Measurements from ENCODE around the gene LRRC26.

LRRC26 gene

GRCh38 chr9:137166380-137167229, 3.2 kb downstream of the LRRC26 start:
- no peak for DNase-seq

- no peak for DNase-seq
Observed at GRCh38 chr9:137165250-137165836, 4.5 kb downstream of the LRRC26 start.

- DNase-seq = no peak
Observed at GRCh38 chr9:137164370-137165249, 5.2 kb downstream of the LRRC26 start.

GRCh38 chr9:137163805-137164204, 6.0 kb downstream of the LRRC26 start:
- no peak for DNase-seq

- DNase-seq = peak in 2 of 3 donors; percentile 34 to 41
Observed at GRCh38 chr9:137163365-137163715, 6.5 kb downstream of the LRRC26 start.

- peak in 2 of 3 donors; percentile 17 to 25 for DNase-seq
Observed at GRCh38 chr9:137162505-137163364, 7.1 kb downstream of the LRRC26 start.

- no peak for DNase-seq
Observed at GRCh38 chr9:137161558-137162486, 8.0 kb downstream of the LRRC26 start.

- no peak for DNase-seq
Observed at GRCh38 chr9:137160716-137161557, 8.9 kb downstream of the LRRC26 start.

GRCh38 chr9:137160054-137160425, 9.8 kb downstream of the LRRC26 start:
- DNase-seq = no peak

- no peak for DNase-seq
Observed at GRCh38 chr9:137159105-137160053, 10.5 kb downstream of the LRRC26 start.

- no peak for DNase-seq
Observed at GRCh38 chr9:137158625-137159024, 11.2 kb downstream of the LRRC26 start.

- DNase-seq = no peak
Observed at GRCh38 chr9:137157618-137158415, 12.0 kb downstream of the LRRC26 start.

GRCh38 chr9:137156567-137157375, 13.1 kb downstream of the LRRC26 start:
- DNase-seq = peak; percentile 92 to 96 (median 93)

- no peak for DNase-seq
Observed at GRCh38 chr9:137152844-137153405, 16.9 kb downstream of the LRRC26 start.

- DNase-seq = peak; percentile 86 to 94 (median 91)
Observed at GRCh38 chr9:137150617-137151457, 19.0 kb downstream of the LRRC26 start.

All from suppressor macrophage treated with lipopolysaccharide for 1 hour (primary cell).